H1 (cell line): ENCODE measurements around the gene LPXN. TPM values are rescaled to one million over a fixed set of nuclear protein-coding genes. Genes with fewer than 3 reads are reported as not detected.

Experiments used
- CTCF ChIA-PET: fragments of 300-600 bp; sonication (Branson Sonifier 250); formaldehyde crosslinking; loops from one replicate; lab custom pipeline; 2021; ENCODE audit not compliant: partially characterized antibody; lab: Charles Lee
- POLR2A ChIA-PET: fragments of 300-600 bp; sonication (Branson Sonifier 250); formaldehyde crosslinking; loops from one replicate; lab custom pipeline; 2021; ENCODE audit warnings: inconsistent platforms; ENCODE audit not compliant: partially characterized antibody; lab: Charles Lee
- DNase-seq, 2 experiments: peaks; one replicate each; pipeline versions ENCODE4 v3.0.0 to v3.0.0-alpha.2; 2010 to 2022; ENCODE audit warnings: low spot score in 2 of 2, low read depth in 1 of 2, mixed read lengths in 1 of 2
- FAIRE-seq: peaks from 2 replicates; lab custom pipeline; 2011; peaks lifted over from hg19 to GRCh38; lab: Jason Lieb, UNC
- H2AFZ ChIP-seq: 2 replicates; pipeline ENCODE4 v1.8.1; 2012; ENCODE audit warnings: low read length, inconsistent platforms
- H2AK5ac ChIP-seq: 2 replicates; pipeline ENCODE4 v1.6.1; 2013; ENCODE audit warnings: low read depth, low read length
- H2BK120ac ChIP-seq: replicated peaks from 2 replicates; pipeline ENCODE3; 2013; ENCODE audit warnings: low read depth, low read length, inconsistent platforms
- H2BK12ac ChIP-seq: 2 replicates; pipeline ENCODE4 v1.6.1; 2013; ENCODE audit warnings: low read depth, low read length
- H2BK15ac ChIP-seq: 2 replicates; pipeline ENCODE4 v1.6.1; 2013; ENCODE audit warnings: low read length
- H2BK20ac ChIP-seq: 2 replicates; pipeline ENCODE4 v1.6.1; 2013; ENCODE audit warnings: low read length
- H2BK5ac ChIP-seq: 2 replicates; pipeline ENCODE4 v1.6.1; 2013; ENCODE audit warnings: low read depth, low read length
- H3K14ac ChIP-seq: 2 replicates; pipeline ENCODE4 v1.6.1; 2013; ENCODE audit warnings: inconsistent platforms; ENCODE audit not compliant: insufficient read length
- H3K18ac ChIP-seq: 2 replicates; pipeline ENCODE4 v1.6.1; 2013; ENCODE audit warnings: low read length; ENCODE audit errors: extremely low read depth
- H3K23ac ChIP-seq: 2 replicates; pipeline ENCODE4 v1.6.1; 2013; ENCODE audit warnings: inconsistent platforms; ENCODE audit not compliant: insufficient read length
- H3K23me2 ChIP-seq: 2 replicates; pipeline ENCODE4 v1.6.1; 2013; ENCODE audit warnings: low read depth, low read length
- H3K27ac ChIP-seq: 2 replicates; pipeline ENCODE4 v1.6.1; 2011; ENCODE audit warnings: low read depth, low read length, inconsistent platforms
- H3K27me3 ChIP-seq, 4 experiments: replicated peaks in 1 of 4; 1 replicate in 1 of 4; 2 replicates in 3 of 4; pipeline versions ENCODE4 v1.6.1 to v1.8.1; 2011 to 2013; ENCODE audit warnings: low read length in 3 of 4, mild to moderate bottlenecking in 3 of 4, inconsistent platforms in 2 of 4, mixed read lengths in 2 of 4, moderate library complexity in 1 of 4; ENCODE audit not compliant: control insufficient read depth in 3 of 4, insufficient read depth in 3 of 4; ENCODE audit errors: extremely low read depth in 1 of 4
- H3K36me3 ChIP-seq, 4 experiments: 2 replicates each; pipeline versions ENCODE4 v1.6.1 to v1.8.1; 2011 to 2013; ENCODE audit warnings: mild to moderate bottlenecking in 4 of 4, low read length in 3 of 4, moderate library complexity in 2 of 4, control low read depth in 1 of 4, inconsistent platforms in 1 of 4; ENCODE audit not compliant: insufficient read depth in 4 of 4, control insufficient read depth in 2 of 4
- H3K4ac ChIP-seq: replicated peaks from 2 replicates; pipeline ENCODE3; 2013; ENCODE audit warnings: low read length, low read depth, mixed read lengths, inconsistent platforms; ENCODE audit not compliant: insufficient read length
- H3K4me1 ChIP-seq, 4 experiments: replicated peaks in 1 of 4; 1 replicate in 1 of 4; 2 replicates in 3 of 4; pipeline versions ENCODE4 v1.6.1 to v1.8.1; 2011 to 2013; ENCODE audit warnings: low read length in 3 of 4, inconsistent platforms in 2 of 4, mixed read lengths in 1 of 4; ENCODE audit not compliant: insufficient read depth in 4 of 4, control insufficient read depth in 3 of 4
- H3K4me2 ChIP-seq, 2 experiments: 2 replicates each; pipeline versions ENCODE4 v1.6.1 to v1.8.1; 2011 to 2013; ENCODE audit warnings: low read depth in 2 of 2, low read length in 2 of 2, control low read depth in 1 of 2, inconsistent platforms in 1 of 2, mild to moderate bottlenecking in 1 of 2; ENCODE audit not compliant: insufficient read depth in 1 of 2
- H3K4me3 ChIP-seq, 4 experiments: fragments of 200-600, 300-600 bp in 1 of 4; sonication (generic), shearing (Covaris generic), sonication (Bioruptor Twin) in 1 of 4; 2 replicates each; pipeline versions ENCODE4 v1.5.1 to v1.8.1; 2011 to 2016; ENCODE audit warnings: low read length in 4 of 4, low read depth in 3 of 4, control low read depth in 2 of 4, inconsistent platforms in 2 of 4, mild to moderate bottlenecking in 2 of 4, mixed read lengths in 1 of 4, moderate library complexity in 1 of 4; ENCODE audit not compliant: insufficient read depth in 2 of 4; ENCODE audit errors: extremely low read depth in 1 of 4
- H3K56ac ChIP-seq: replicated peaks from 2 replicates; pipeline ENCODE3; 2013; ENCODE audit warnings: low read depth, mild to moderate bottlenecking, mixed read lengths, low read length, inconsistent platforms; ENCODE audit not compliant: insufficient read length
- H3K79me1 ChIP-seq: 2 replicates; pipeline ENCODE4 v1.6.1; 2013; ENCODE audit warnings: low read depth, low read length, control low read depth
- H3K79me2 ChIP-seq, 2 experiments: 2 replicates each; pipeline versions ENCODE4 v1.6.1 to v1.8.1; 2012 to 2013; ENCODE audit warnings: low read length in 2 of 2, mild to moderate bottlenecking in 2 of 2, inconsistent platforms in 1 of 2; ENCODE audit not compliant: insufficient read depth in 2 of 2, control insufficient read depth in 1 of 2
- H3K9ac ChIP-seq, 4 experiments: replicated peaks in 1 of 4; 1 replicate in 1 of 4; 2 replicates in 3 of 4; pipeline versions ENCODE4 v1.6.1 to v1.8.1; 2011 to 2013; ENCODE audit warnings: low read depth in 3 of 4, low read length in 3 of 4, control low read depth in 2 of 4, mild to moderate bottlenecking in 2 of 4, moderate library complexity in 2 of 4, inconsistent platforms in 1 of 4; ENCODE audit errors: extremely low read depth in 1 of 4
- H3K9me3 ChIP-seq, 2 experiments: 2 replicates each; pipeline versions ENCODE4 v1.6.1 to v1.8.1; 2012 to 2013; ENCODE audit warnings: mild to moderate bottlenecking in 2 of 2, moderate library complexity in 2 of 2, control low read depth in 1 of 2, inconsistent platforms in 1 of 2, low read depth in 1 of 2, low read length in 1 of 2, mixed read lengths in 1 of 2; ENCODE audit not compliant: insufficient read depth in 2 of 2
- H4K20me1 ChIP-seq, 2 experiments: replicated peaks in 1 of 2; 2 replicates each; pipeline versions ENCODE3 to v1.8.1; 2011 to 2013; ENCODE audit warnings: inconsistent platforms in 2 of 2, low read length in 2 of 2, mild to moderate bottlenecking in 1 of 2; ENCODE audit not compliant: insufficient read depth in 2 of 2, control insufficient read depth in 1 of 2
- H4K5ac ChIP-seq: 2 replicates; pipeline ENCODE4 v1.6.1; 2013; ENCODE audit warnings: low read length, low read depth, mixed read lengths, inconsistent platforms; ENCODE audit not compliant: insufficient read length
- H4K8ac ChIP-seq: 2 replicates; pipeline ENCODE4 v1.8.0; 2013; ENCODE audit warnings: mild to moderate bottlenecking, moderate library complexity, low read length, inconsistent platforms; ENCODE audit not compliant: insufficient read depth; ENCODE audit errors: extremely low read depth
- H4K91ac ChIP-seq: replicated peaks from 2 replicates; pipeline ENCODE3; 2013; ENCODE audit warnings: low read length, mixed read lengths, inconsistent platforms; ENCODE audit not compliant: insufficient read length
- CREB1 ChIP-seq: IDR thresholded peaks from 2 replicates; pipeline ENCODE4 v1.6.1; 2012; ENCODE audit warnings: inconsistent platforms
- SP1 ChIP-seq: IDR thresholded peaks from 2 replicates; pipeline ENCODE4 v1.6.1; 2011; ENCODE audit warnings: low read depth, low read length
- ZNF274 ChIP-seq: IDR thresholded peaks from 2 replicates; pipeline ENCODE4 v1.7.0; 2012; ENCODE audit warnings: low read length, borderline replicate concordance; ENCODE audit errors: extremely low read depth
- polyA plus RNA-seq, 7 experiments: library from polyadenylated mRNA; depleted of rRNA in 3 of 7; stranded (reverse) in 5 of 7; unstranded in 2 of 7; fragments of >200 nt in 5 of 7; fragments of 200-250 nt in 2 of 7; gene quantifications; 1 replicate in 5 of 7; 2 replicates in 1 of 7; 4 replicates in 1 of 7; pipeline versions ENCODE4 v1.2.1 to v1.2.3, GENCODE V29; 2011 to 2013; ENCODE audit warnings: missing spikeins in 2 of 7, mixed read lengths in 2 of 7
- total RNA-seq: library from RNA; stranded (reverse); fragmentation: NEBNext Ultra II Directional; extraction: Animal tissue kit (Norgen Biotek cat#: 25700); gene quantifications from 2 replicates; pipeline ENCODE4 v1.2.1, GENCODE V29; 2021

Gene LPXN
- total and polyA plus RNA-seq, 2 of the 8 experiments (the other 6 are each of a cell fraction or from before 2014, with no cell fraction given): 1.4 to 2.7 TPM

GRCh38 chr11:58508814-58509213 is 66.8 kb downstream of the LPXN start:
- H2BK15ac ChIP-seq: no peak overlapping the region
- H3K23me2 ChIP-seq: no peaks in the 10 kb centered on the region
- no peaks in the 10 kb centered on the region for H3K4me1 ChIP-seq
- H3K79me2 ChIP-seq: no peaks in the 10 kb centered on the region
- H2BK120ac ChIP-seq: no peak overlapping the region
- no peak overlapping the region for H3K4me2 ChIP-seq
- H2AFZ ChIP-seq: no peak overlapping the region
- no peaks in the 10 kb centered on the region for H3K79me1 ChIP-seq
- ChIA-PET POLR2A (interaction anchor here (0.6 kb wide), 1 partner anchor 706 kb away, joined by 3 read pairs; no protein-coding TSS in a partner anchor), CTCF (interaction anchor here (1.3 kb wide), 2 partner anchors 9 to 15 kb away, joined by 5 to 6 read pairs; no protein-coding TSS in a partner anchor)
- H3K56ac ChIP-seq: no peak overlapping the region
- no peaks in the 10 kb centered on the region for H3K27me3 ChIP-seq
- H3K27ac ChIP-seq: no peak overlapping the region
- H3K36me3 ChIP-seq: no peaks in the 10 kb centered on the region
- no peak for DNase-seq
- H3K9me3 ChIP-seq: no peaks in the 10 kb centered on the region
- H3K4me3 ChIP-seq: no peak overlapping the region
- H2BK5ac ChIP-seq: no peak overlapping the region
- no peak overlapping the region for H3K14ac ChIP-seq
- H3K18ac ChIP-seq: no peak overlapping the region
- H3K23ac ChIP-seq: no peak overlapping the region
- FAIRE-seq: no peak
- H4K8ac ChIP-seq: no peak overlapping the region
- no peak overlapping the region for H3K9ac ChIP-seq
- H4K91ac ChIP-seq: no peak overlapping the region
- no peak overlapping the region for H4K5ac ChIP-seq
- no peak overlapping the region for H2BK20ac ChIP-seq
- H2AK5ac ChIP-seq: no peak overlapping the region
- TF ChIP-seq ZNF274 (no peak), CREB1 (no peak), SP1 (no peak)
- H4K20me1 ChIP-seq: no peaks in the 10 kb centered on the region
- H2BK12ac ChIP-seq: no peak overlapping the region
- H3K4ac ChIP-seq: no peak overlapping the region
